Lower leg skin (tissue), 4 donors: ENCODE data around the gene TTC1. TPM values are rescaled to one million over a fixed set of nuclear protein-coding genes. Genes with fewer than 3 reads are reported as not detected.
A peak's percentile ranks its signal among the peaks of the same experiment; 100 is the strongest.

Source experiments
- DNase-seq, 2 donors: peaks; one replicate each; pipeline ENCODE4 v3.0.0-alpha.2; 2019; ENCODE audit warnings: low spot score in 2 of 2
- H3K4me3 ChIP-seq: fragments of 200-600 bp; sonication (generic); 2 replicates; pipeline ENCODE4 v1.5.1; 2017; ENCODE audit warnings: mild to moderate bottlenecking, low read depth; ENCODE audit not compliant: poor library complexity, severe bottlenecking
- CTCF ChIP-seq, 3 donors: fragments of 450-650 bp; IDR thresholded peaks; one replicate each; pipeline ENCODE4 v1.5.1; 2016; ENCODE audit warnings: antibody characterized with exemption in 3 of 3, mild to moderate bottlenecking in 3 of 3, moderate library complexity in 2 of 3
- POLR2A ChIP-seq, 2 donors: fragments of 450-650 bp; IDR thresholded peaks; one replicate each; pipeline ENCODE4 v1.6.1; 2016 to 2017; ENCODE audit warnings: antibody characterized with exemption in 2 of 2, mild to moderate bottlenecking in 1 of 2, moderate library complexity in 1 of 2
- WGBS, 2 donors: methylation state at CpG; one replicate each; pipeline ENCODE4 v1.1.5; 2018; 5-methylcytosine and 5-hydroxymethylcytosine counted together
- intact Hi-C: fragments of 100-400 bp; cut with DNase I; formaldehyde crosslinking; loops from one replicate; pipeline ENCODE4 v1.15.0; 2023; ENCODE audit warnings: low total_unique reads
- total RNA-seq, 4 donors: library from RNA; depleted of rRNA; stranded (reverse); fragments of >200 nt; gene quantifications; one replicate each; pipeline ENCODE4 v1.1.0, GENCODE V29; 2016

TTC1 gene
- total RNA-seq, 4 donors from 2014 or later, result 28.5 to 39.3 (median 36.2) TPM

- DNase-seq, result no peak
- intact Hi-C loops, result no loop called here
- no peak for TF ChIP-seq POLR2A (IDR thresholded peaks at IDR 0.05)
- no peak for TF ChIP-seq CTCF (IDR thresholded peaks at IDR 0.05)
- H3K4me3 ChIP-seq, result no peak overlapping the region
- 52 to 83% methylated on average over 2 of the region's 2 CpGs for WGBS, 2 donors
Measured at GRCh38 chr5:159975462-159976019, 33.4 kb upstream of the TTC1 start.

GRCh38 chr5:159976921-159977320 is 32.0 kb upstream of the TTC1 start:
- DNase-seq, result no peak
- WGBS, 2 donors, result 94 to 95% methylated on average over 3 of the region's 3 CpGs
- H3K4me3 ChIP-seq, result no peak overlapping the region
- TF ChIP-seq CTCF (IDR thresholded peaks at IDR 0.05), result no peak
- TF ChIP-seq POLR2A (IDR thresholded peaks at IDR 0.05), result no peak
- intact Hi-C loops, result no loop called here

GRCh38 chr5:159978358-159978757 is 30.6 kb upstream of the TTC1 start:
- no peak for TF ChIP-seq CTCF (IDR thresholded peaks at IDR 0.05)
- intact Hi-C loops, result no loop called here
- no peak overlapping the region for H3K4me3 ChIP-seq
- no peak for DNase-seq
- WGBS, 2 donors, result 41 to 48% methylated on average over 2 of the region's 2 CpGs

- DNase-seq, result peak in 1 of 2 donors; percentile 20
- intact Hi-C loops, result loop anchor here (10.0 kb wide), 1 partner anchor 538 kb away; no protein-coding TSS in a partner anchor
- H3K4me3 ChIP-seq, result no peak overlapping the region
- 58 to 59% methylated on average over 8 of the region's 8 CpGs for WGBS, 2 donors
- TF ChIP-seq POLR2A (IDR thresholded peaks at IDR 0.05) (no peak), CTCF (IDR thresholded peaks at IDR 0.05) (no peak)
Measured at GRCh38 chr5:159982421-159983173, 26.3 kb upstream of the TTC1 start.

- 2% methylated on average over 32 to 40 of the region's 50 CpGs for WGBS, 2 donors
Measured at GRCh38 chr5:159987031-159987674, 21.8 kb upstream of the TTC1 start.

More at GRCh38 chr5:159987031-159987674, 21.8 kb upstream of the TTC1 start:
- intact Hi-C loops, result loop anchor here (10.0 kb wide), 1 partner anchor 542 kb away; no protein-coding TSS in a partner anchor
- H3K4me3 ChIP-seq, result peak overlapping the region; percentile 13
- TF ChIP-seq POLR2A (IDR thresholded peaks at IDR 0.05), result no peak
- no peak for TF ChIP-seq CTCF (IDR thresholded peaks at IDR 0.05)
- peak; percentile 53 to 93 for DNase-seq
